Neural cell (in vitro differentiated cells): ENCODE measurements around the gene EEF1A1. TPM values are rescaled to one million over a fixed set of nuclear protein-coding genes. Genes with fewer than 3 reads are reported as not detected.
"Not testable (repeated sequence)": the region's sequence is repeated elsewhere in the genome, so short reads cannot be mapped to it uniquely, and the experiment has no call there.

Experiments used
- H2AFZ ChIP-seq: fragments of 200-600, 300-800 bp; sonication (generic), shearing (Covaris generic); 2 replicates; pipeline ENCODE4 v1.6.0; 2014; ENCODE audit warnings: low read depth, mild to moderate bottlenecking, antibody characterized with exemption, low read length, moderate library complexity
- H3F3A ChIP-seq: fragments of 200-600 bp; shearing (Covaris generic); 2 replicates; pipeline ENCODE4 v1.6.1; 2016; ENCODE audit warnings: mild to moderate bottlenecking, moderate library complexity, mixed read lengths, antibody characterized with exemption, low read length; ENCODE audit not compliant: insufficient read depth, poor library complexity, severe bottlenecking
- H3K27ac ChIP-seq: fragments of 200-600, 300-800 bp; sonication (generic), shearing (Covaris generic); 2 replicates; pipeline ENCODE4 v1.5.1; 2014; ENCODE audit warnings: mild to moderate bottlenecking, low read length, moderate library complexity
- H3K27me3 ChIP-seq: fragments of 300-800, 200-600 bp; sonication (generic), shearing (Covaris generic); 2 replicates; pipeline ENCODE4 v1.6.0; 2014; ENCODE audit warnings: mild to moderate bottlenecking, low read depth, low read length, moderate library complexity; ENCODE audit not compliant: insufficient read depth
- H3K36me3 ChIP-seq: fragments of 300-800, 200-600 bp; sonication (generic), shearing (Covaris generic); 2 replicates; pipeline ENCODE4 v1.5.1; 2014; ENCODE audit warnings: mild to moderate bottlenecking, antibody characterized with exemption, low read length, moderate library complexity; ENCODE audit not compliant: insufficient read depth
- H3K4me2 ChIP-seq: fragments of 300-800, 200-600 bp; sonication (generic), shearing (Covaris generic); 2 replicates; pipeline ENCODE4 v1.6.0; 2014; ENCODE audit warnings: mild to moderate bottlenecking, low read length
- H3K4me3 ChIP-seq: fragments of 300-800, 200-600 bp; sonication (generic), shearing (Covaris generic); 2 replicates; pipeline ENCODE4 v1.5.1; 2014; ENCODE audit warnings: mild to moderate bottlenecking, low read length, moderate library complexity
- H3K79me2 ChIP-seq: fragments of 200-600 bp; shearing (Covaris generic); replicated peaks from 2 replicates; pipeline ENCODE4 v1.6.0; 2014; ENCODE audit warnings: mild to moderate bottlenecking, low read length, moderate library complexity; ENCODE audit not compliant: insufficient read depth
- H3K9ac ChIP-seq: fragments of 300-800, 200-600 bp; sonication (generic), shearing (Covaris generic); 2 replicates; pipeline ENCODE4 v1.6.1; 2016; ENCODE audit warnings: mild to moderate bottlenecking, low read length, mixed read lengths
- H3K9me2 ChIP-seq: fragments of 200-600 bp; shearing (Covaris generic); 2 replicates; pipeline ENCODE4 v1.6.1; 2016; ENCODE audit warnings: mild to moderate bottlenecking, low read length, mixed read lengths; ENCODE audit not compliant: insufficient read depth
- H3K9me3 ChIP-seq: fragments of 200-600, 300-800 bp; sonication (generic), shearing (Covaris generic); 2 replicates; pipeline ENCODE4 v1.6.1; 2016; ENCODE audit warnings: mild to moderate bottlenecking, mixed run types, low read length, moderate library complexity, mixed read lengths
- H4K20me1 ChIP-seq: fragments of 200-600 bp; shearing (Covaris generic); 2 replicates; pipeline ENCODE4 v1.6.1; 2016; ENCODE audit warnings: mild to moderate bottlenecking, mixed run types; ENCODE audit not compliant: insufficient read depth
- CTCF ChIP-seq: fragments of 450-650 bp; IDR thresholded peaks from 2 replicates; pipeline ENCODE4 v1.5.1; 2014; ENCODE audit warnings: antibody characterized with exemption, mild to moderate bottlenecking, moderate library complexity; ENCODE audit not compliant: poor library complexity, severe bottlenecking
- EP300 ChIP-seq: fragments of 450-650 bp; conservative IDR thresholded peaks from 2 replicates; pipeline ENCODE4 v1.6.1; 2014; ENCODE audit warnings: antibody characterized with exemption, mild to moderate bottlenecking, moderate library complexity; ENCODE audit not compliant: poor library complexity, severe bottlenecking
- EZH2 ChIP-seq: fragments of 200-600, 300-800 bp; shearing (Covaris generic), sonication (generic); IDR thresholded peaks from 2 replicates; pipeline ENCODE4 v1.6.1; 2014; ENCODE audit warnings: antibody characterized with exemption, low read length, borderline replicate concordance, mild to moderate bottlenecking; ENCODE audit not compliant: insufficient read depth, poor library complexity, severe bottlenecking
- MXI1 ChIP-seq: fragments of 450-650 bp; conservative IDR thresholded peaks from 2 replicates; pipeline ENCODE4 v1.6.1; 2014; ENCODE audit warnings: antibody characterized with exemption, mild to moderate bottlenecking; ENCODE audit not compliant: poor library complexity, severe bottlenecking
- POLR2AphosphoS5 ChIP-seq: IDR thresholded peaks from 2 replicates; pipeline ENCODE4 v1.6.1; 2012
- REST ChIP-seq: IDR thresholded peaks from 2 replicates; pipeline ENCODE4 v1.6.1; 2012; ENCODE audit warnings: borderline replicate concordance
- SMC3 ChIP-seq: fragments of 450-650 bp; conservative IDR thresholded peaks from 2 replicates; pipeline ENCODE4 v1.6.1; 2014; ENCODE audit warnings: antibody characterized with exemption, mild to moderate bottlenecking, moderate library complexity; ENCODE audit not compliant: poor library complexity
- TAF1 ChIP-seq: IDR thresholded peaks from 2 replicates; pipeline ENCODE4 v1.6.1; 2012; ENCODE audit warnings: low read depth
- polyA plus RNA-seq: library from polyadenylated mRNA; depleted of rRNA; stranded (reverse); fragments of >200 nt; gene quantifications from 2 replicates; pipeline ENCODE4 v1.2.3, GENCODE V29; 2014

Gene EEF1A1
- polyA plus RNA-seq, 1 donor from 2014 or later, result 10,705 TPM

DNA sequence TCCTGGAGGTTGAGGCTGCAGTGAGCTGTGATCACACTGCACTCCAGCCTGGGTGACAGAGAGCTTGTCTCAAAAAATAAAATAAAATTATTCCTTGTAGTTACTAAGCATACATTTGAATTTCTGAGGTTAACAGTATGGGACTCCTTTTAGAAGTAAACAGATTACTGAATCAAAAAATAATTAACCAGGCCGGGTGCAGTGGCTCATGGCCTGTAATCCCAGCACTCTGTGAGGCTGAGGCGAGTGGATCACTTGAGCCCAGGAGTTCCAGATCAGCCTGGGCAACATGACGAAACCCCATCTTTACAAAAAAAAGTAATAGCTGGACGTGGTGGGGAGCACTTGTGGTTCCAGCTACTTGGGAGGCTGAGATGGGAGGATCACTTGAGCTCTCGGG is 22.1 kb upstream of the EEF1A1 start:
- H3K27ac ChIP-seq, result no peak overlapping the region
- TF ChIP-seq MXI1, result no peak
- no peak for TF ChIP-seq CTCF
- TF ChIP-seq EP300, result no peak
- H3K79me2 ChIP-seq, result no peaks in the 10 kb centered on the region
- H3K9ac ChIP-seq, result no peak overlapping the region
- no peak overlapping the region for H2AFZ ChIP-seq
- no peaks in the 10 kb centered on the region for H3F3A ChIP-seq
- H4K20me1 ChIP-seq, result no peaks in the 10 kb centered on the region
- no peaks in the 10 kb centered on the region for H3K27me3 ChIP-seq
- no peak overlapping the region for H3K4me3 ChIP-seq
- H3K9me2 ChIP-seq, result no peaks in the 10 kb centered on the region
- no peak overlapping the region for H3K4me2 ChIP-seq
- no peaks in the 10 kb centered on the region for H3K36me3 ChIP-seq
- H3K9me3 ChIP-seq, result no peaks in the 10 kb centered on the region

DNA sequence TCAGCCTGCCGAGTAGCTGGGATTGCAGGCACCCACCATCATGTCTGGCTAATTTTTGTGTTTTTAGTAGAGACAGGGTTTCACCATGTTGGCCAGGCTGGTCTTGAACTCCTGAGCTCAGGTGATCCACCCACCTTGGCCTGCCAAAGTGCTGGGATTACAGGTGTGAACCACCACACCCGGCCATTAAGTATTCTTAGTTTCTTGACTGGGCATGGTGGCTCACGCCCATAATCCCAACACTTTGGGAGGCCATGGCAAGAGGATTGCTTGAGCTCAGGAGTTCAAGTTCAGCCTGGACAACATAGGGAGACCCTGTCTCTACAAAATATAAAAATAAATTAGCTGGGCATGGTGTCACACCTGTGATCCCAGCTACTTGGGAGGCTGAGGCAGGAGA is 21.6 kb upstream of the EEF1A1 start:
- H3K4me3 ChIP-seq, H3K9me3 ChIP-seq, H4K20me1 ChIP-seq, H3K9ac ChIP-seq, H3K27ac ChIP-seq, H3K9me2 ChIP-seq, H3K4me2 ChIP-seq, H3K79me2 ChIP-seq, H3K36me3 ChIP-seq, H2AFZ ChIP-seq, H3F3A ChIP-seq, H3K27me3 ChIP-seq: not testable (repeated sequence)

DNA sequence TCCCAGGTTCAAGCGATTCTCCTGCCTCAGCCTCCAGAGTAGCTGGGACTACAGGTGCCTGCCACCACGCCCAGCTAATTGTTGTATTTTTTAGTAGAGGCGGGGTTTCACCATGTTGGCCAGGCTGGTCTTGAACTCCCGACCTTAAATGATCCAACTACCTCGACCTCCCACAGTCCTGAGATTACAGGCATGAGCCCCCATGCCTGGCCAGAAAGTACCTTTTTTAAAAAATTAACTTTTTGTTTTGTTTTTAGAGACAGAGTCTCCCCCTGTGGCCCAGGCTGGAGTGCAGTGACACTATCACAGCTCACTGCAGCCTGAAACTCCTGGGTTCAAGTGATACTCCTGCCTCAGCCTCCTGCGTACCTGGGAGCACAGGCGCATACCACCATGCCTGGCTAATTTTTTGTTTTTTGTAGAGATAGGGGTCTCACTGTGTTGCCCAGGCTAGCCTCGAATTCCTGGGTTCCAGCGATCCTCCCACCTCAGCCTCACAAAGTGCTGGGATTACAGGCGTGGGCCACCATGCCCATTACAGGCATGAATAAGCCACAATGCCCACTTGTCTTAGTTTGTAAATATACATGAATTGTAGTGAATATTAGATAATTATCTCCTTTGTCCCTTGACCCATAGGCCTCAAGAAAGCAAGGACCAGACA is 17.4 kb upstream of the EEF1A1 start:
- no peaks in the 10 kb centered on the region for H3K79me2 ChIP-seq
- no peak overlapping the region for H3K4me2 ChIP-seq
- H3F3A ChIP-seq, result no peaks in the 10 kb centered on the region
- no peak for TF ChIP-seq EZH2
- TF ChIP-seq POLR2AphosphoS5, result no peak
- TF ChIP-seq CTCF, result no peak
- TF ChIP-seq SMC3, result no peak
- no peak for TF ChIP-seq TAF1
- no peak for TF ChIP-seq REST
- no peak for TF ChIP-seq EP300
- no peak overlapping the region for H3K9ac ChIP-seq
- no peaks in the 10 kb centered on the region for H4K20me1 ChIP-seq
- H3K9me3 ChIP-seq, result no peaks in the 10 kb centered on the region
- H3K36me3 ChIP-seq, result no peaks in the 10 kb centered on the region
- no peak overlapping the region for H3K27ac ChIP-seq
- no peaks in the 10 kb centered on the region for H3K9me2 ChIP-seq
- H3K4me3 ChIP-seq, result no peak overlapping the region
- no peak overlapping the region for H2AFZ ChIP-seq
- no peaks in the 10 kb centered on the region for H3K27me3 ChIP-seq
